T-cell (primary cell): ENCODE data around the gene DHX15. TPM values are rescaled to one million over a fixed set of nuclear protein-coding genes. Genes with fewer than 3 reads are reported as not detected.
A peak's percentile ranks its signal among the peaks of the same experiment; 100 is the strongest.

Experiments used
- ATAC-seq, 4 experiments: fragments of 200-7000 bp in 3 of 4; fragments of 150-1000 bp in 1 of 4; cut with Tn5 transposase; replicated peaks in 1 of 4; 1 replicate in 3 of 4; 2 replicates in 1 of 4; pipeline ENCODE4 v1.10.0; 2021; ENCODE audit warnings: moderate library complexity in 3 of 4, mild to moderate bottlenecking in 2 of 4, moderate number of reproducible peaks in 1 of 4
- CTCF ChIA-PET, 2 donors: fragments of 300-600 bp; sonication (Branson Sonifier 250); formaldehyde crosslinking; loops; one replicate each; lab custom pipeline; 2022; ENCODE audit warnings: antibody characterized with exemption in 2 of 2; lab: Charles Lee
- POLR2A ChIA-PET, 2 donors: fragments of 300-600 bp; sonication (Branson Sonifier 250); formaldehyde crosslinking; loops; one replicate each; lab custom pipeline; 2022; ENCODE audit warnings: antibody characterized with exemption in 2 of 2; lab: Charles Lee
- DNase-seq, 35 experiments: peaks; one replicate each; pipeline versions ENCODE4 v3.0.0 to v3.0.0-alpha.2; 2013 to 2023
- H3K27ac ChIP-seq: one replicate; pipeline ENCODE4 v1.5.1; 2013; ENCODE audit warnings: low read length
- H3K27me3 ChIP-seq, 2 experiments: replicated peaks in 1 of 2; 1 replicate in 1 of 2; 2 replicates in 1 of 2; pipeline versions ENCODE4 v1.6.1 to v1.7.0; 2013; ENCODE audit warnings: low read length in 1 of 2, mixed read lengths in 1 of 2; ENCODE audit not compliant: control insufficient read depth in 2 of 2, insufficient read depth in 2 of 2; ENCODE audit errors: extremely low read depth in 1 of 2
- H3K36me3 ChIP-seq, 2 donors: 1 replicate in 1 of 2; 2 replicates in 1 of 2; pipeline versions ENCODE4 v1.6.1 to v1.7.0; 2013; ENCODE audit warnings: low read length in 1 of 2; ENCODE audit not compliant: control insufficient read depth in 2 of 2, insufficient read depth in 1 of 2; ENCODE audit errors: extremely low read depth in 1 of 2
- H3K4me1 ChIP-seq, 2 experiments: 1 replicate in 1 of 2; 2 replicates in 1 of 2; pipeline versions ENCODE4 v1.6.1 to v1.7.0; 2013; ENCODE audit warnings: low read length in 2 of 2, mixed read lengths in 1 of 2; ENCODE audit not compliant: insufficient read depth in 2 of 2, control insufficient read depth in 1 of 2; ENCODE audit errors: extremely low read depth in 1 of 2
- H3K4me3 ChIP-seq, 2 donors: 1 replicate in 1 of 2; 2 replicates in 1 of 2; pipeline versions ENCODE4 v1.5.1 to v1.7.0; 2013; ENCODE audit warnings: mild to moderate bottlenecking in 2 of 2, low read length in 1 of 2, moderate library complexity in 1 of 2; ENCODE audit not compliant: control insufficient read depth in 1 of 2; ENCODE audit errors: extremely low read depth in 1 of 2
- H3K9me3 ChIP-seq: 2 replicates; pipeline ENCODE4 v1.7.0; 2013
- H3K27ac Mint-ChIP-seq, 2 donors: one replicate each; pipeline ENCODE4 v1.8.0; 2020 to 2021; ENCODE audit warnings: mild to moderate bottlenecking in 2 of 2, mixed read lengths in 2 of 2
- H3K27me3 Mint-ChIP-seq, 2 donors: one replicate each; pipeline ENCODE4 v1.8.0; 2021 to 2022; ENCODE audit warnings: mixed read lengths in 2 of 2
- H3K36me3 Mint-ChIP-seq: one replicate; pipeline ENCODE4 v1.8.0; 2021; ENCODE audit warnings: mixed read lengths
- H3K4me1 Mint-ChIP-seq, 3 donors: one replicate each; pipeline ENCODE4 v1.8.0; 2020 to 2022; ENCODE audit warnings: mixed read lengths in 3 of 3, mild to moderate bottlenecking in 1 of 3
- H3K4me3 Mint-ChIP-seq, 3 donors: one replicate each; pipeline ENCODE4 v1.8.0; 2020 to 2022; ENCODE audit warnings: mild to moderate bottlenecking in 3 of 3, mixed read lengths in 3 of 3, moderate library complexity in 3 of 3
- H3K9me3 Mint-ChIP-seq, 3 donors: one replicate each; pipeline ENCODE4 v1.8.0; 2020 to 2022; ENCODE audit warnings: mixed read lengths in 3 of 3
- WGBS: methylation state at CpG from one replicate; pipeline ENCODE4 v1.1.5; 2013; ENCODE audit warnings: missing lambda C conversion rate; ENCODE audit not compliant: insufficient coverage; 5-methylcytosine and 5-hydroxymethylcytosine counted together
- total RNA-seq, 35 experiments: library from RNA in 6 of 35; stranded (reverse) in 6 of 35; fragments of 120-200 nt in 1 of 35; gene quantifications; one replicate each; pipeline versions ENCODE4 v1.2.1 to v1.2.4 and lab custom pipeline; 2013 to 2026

The DHX15 gene
- total RNA-seq, 5 donors from 2014 or later (not counting 1 experiment from before 2014, with no cell fraction given), result 116 to 174 (median 121) TPM

- Histone ChIP-seq H3K36me3 (no peaks in the 10 kb centered on the region), H3K27ac (no peak overlapping the region), H3K9me3 (no peaks in the 10 kb centered on the region), H3K27me3 (no peaks in the 10 kb centered on the region), H3K4me3 (no peak overlapping the region), H3K4me1 (no peaks in the 10 kb centered on the region)
- CTCF ChIA-PET, result no interaction called here
- no peaks in the 10 kb centered on the region for H3K4me1 Mint-ChIP-seq
- H3K9me3 Mint-ChIP-seq, result peaks cover 0 to 5% (median 0%) of the 10 kb centered on the region in 3 donors
- no peaks in the 10 kb centered on the region for H3K36me3 Mint-ChIP-seq
- no peak overlapping the region for H3K27ac Mint-ChIP-seq
- ATAC-seq, result no peak
- POLR2A ChIA-PET, result no interaction called here
- H3K27me3 Mint-ChIP-seq, result peaks cover 0 to 2% of the 10 kb centered on the region in 2 donors
- no peak overlapping the region for H3K4me3 Mint-ChIP-seq
- 85% methylated on average over 6 of the region's 6 CpGs for WGBS
- DNase-seq, result no peak
Observed at GRCh38 chr4:24496597-24496996, 87.8 kb downstream of the DHX15 start.

GRCh38 chr4:24495388-24495787, 89.0 kb downstream of the DHX15 start:
- POLR2A ChIA-PET, result no interaction called here
- ATAC-seq (no peak), DNase-seq (no peak)
- CTCF ChIA-PET, result no interaction called here
- Histone ChIP-seq H3K9me3 (no peaks in the 10 kb centered on the region), H3K4me3 (no peak overlapping the region), H3K4me1 (no peaks in the 10 kb centered on the region), H3K36me3 (no peaks in the 10 kb centered on the region), H3K27ac (no peak overlapping the region), H3K27me3 (peaks cover 0 to under 1% of the 10 kb centered on the region in 2 experiments)
- Mint-ChIP-seq H3K27me3 (no peaks in the 10 kb centered on the region), H3K9me3 (peaks cover 0 to 5% (median 0%) of the 10 kb centered on the region in 3 donors), H3K4me1 (no peaks in the 10 kb centered on the region), H3K36me3 (no peaks in the 10 kb centered on the region), H3K4me3 (no peak overlapping the region), H3K27ac (no peak overlapping the region)
- 80% methylated on average over 1 of the region's 1 CpG for WGBS

- Histone ChIP-seq H3K9me3 (no peaks in the 10 kb centered on the region), H3K4me1 (no peaks in the 10 kb centered on the region), H3K27me3 (peaks cover 0 to 9% of the 10 kb centered on the region in 2 experiments), H3K36me3 (no peaks in the 10 kb centered on the region), H3K4me3 (no peak overlapping the region), H3K27ac (no peak overlapping the region)
- ATAC-seq (no peak), DNase-seq (no peak)
- peaks cover 20 to 28% of the 10 kb centered on the region in 2 donors for H3K27me3 Mint-ChIP-seq
- no peaks in the 10 kb centered on the region for H3K36me3 Mint-ChIP-seq
- 80% methylated on average over 1 of the region's 2 CpGs for WGBS
- CTCF ChIA-PET, result no interaction called here
- H3K27ac Mint-ChIP-seq, result no peak overlapping the region
- POLR2A ChIA-PET, result no interaction called here
- H3K9me3 Mint-ChIP-seq, result peaks cover 0 to 5% (median 0%) of the 10 kb centered on the region in 3 donors
- peaks cover 0 to 2% (median 0%) of the 10 kb centered on the region in 3 donors for H3K4me1 Mint-ChIP-seq
- no peak overlapping the region for H3K4me3 Mint-ChIP-seq
Observed at GRCh38 chr4:24489870-24490269, 94.5 kb downstream of the DHX15 start.

GRCh38 chr4:24488399-24489164, 95.8 kb downstream of the DHX15 start:
- H3K36me3 Mint-ChIP-seq, result no peaks in the 10 kb centered on the region
- ATAC-seq (peak in 2 of 4 experiments; percentile 32 to 36), DNase-seq (peak in 21 of 35 experiments; percentile 17 to 63 (median 35))
- H3K4me3 Mint-ChIP-seq, result no peak overlapping the region
- H3K4me3 ChIP-seq, result no peak overlapping the region
- peaks cover 0 to 2% (median 0%) of the 10 kb centered on the region in 3 donors for H3K4me1 Mint-ChIP-seq
- ChIA-PET POLR2A (no interaction called here), CTCF (interaction anchor here (0.5 to 1.2 kb wide), 3 partner anchors 13 to 1286 kb away, joined by 3 to 9 read pairs (median 3); no protein-coding TSS in a partner anchor)
- no peaks in the 10 kb centered on the region for H3K9me3 ChIP-seq
- peaks cover 0 to 5% (median 0%) of the 10 kb centered on the region in 3 donors for H3K9me3 Mint-ChIP-seq
- no peaks in the 10 kb centered on the region for H3K36me3 ChIP-seq
- no peak overlapping the region for H3K27ac Mint-ChIP-seq
- H3K27me3 Mint-ChIP-seq, result peaks cover 20 to 30% of the 10 kb centered on the region in 2 donors
- H3K27me3 ChIP-seq, result peaks cover 0 to 9% of the 10 kb centered on the region in 2 experiments
- WGBS, result 61% methylated on average over 6 of the region's 15 CpGs
- no peak overlapping the region for H3K27ac ChIP-seq
- H3K4me1 ChIP-seq, result no peaks in the 10 kb centered on the region

GRCh38 chr4:24482871-24483270, 101.5 kb downstream of the DHX15 start:
- Histone ChIP-seq H3K27me3 (peaks cover 0 to 12% of the 10 kb centered on the region in 2 experiments), H3K4me1 (no peaks in the 10 kb centered on the region), H3K36me3 (no peaks in the 10 kb centered on the region), H3K9me3 (no peaks in the 10 kb centered on the region), H3K27ac (no peak overlapping the region), H3K4me3 (no peak overlapping the region)
- CTCF ChIA-PET, result no interaction called here
- no peak overlapping the region for H3K27ac Mint-ChIP-seq
- no peak overlapping the region for H3K4me3 Mint-ChIP-seq
- no peaks in the 10 kb centered on the region for H3K4me1 Mint-ChIP-seq
- no peak for ATAC-seq
- POLR2A ChIA-PET, result no interaction called here
- 100% methylated on average over 2 of the region's 4 CpGs for WGBS
- no peaks in the 10 kb centered on the region for H3K9me3 Mint-ChIP-seq
- H3K27me3 Mint-ChIP-seq, result peaks cover 26 to 37% of the 10 kb centered on the region in 2 donors
- no peaks in the 10 kb centered on the region for H3K36me3 Mint-ChIP-seq
- no peak for DNase-seq

GRCh38 chr4:24477919-24478318, 106.4 kb downstream of the DHX15 start:
- H3K4me3 Mint-ChIP-seq, result no peak overlapping the region
- no peak for DNase-seq
- Histone ChIP-seq H3K9me3 (no peaks in the 10 kb centered on the region), H3K4me1 (peaks cover 2 to 6% of the 10 kb centered on the region in 2 experiments), H3K4me3 (no peak overlapping the region), H3K27me3 (peaks cover 8 to 19% of the 10 kb centered on the region in 2 experiments), H3K27ac (no peak overlapping the region), H3K36me3 (no peaks in the 10 kb centered on the region)
- CTCF ChIA-PET, result no interaction called here
- 71% methylated on average over 3 of the region's 5 CpGs for WGBS
- peaks cover 45 to 47% of the 10 kb centered on the region in 2 donors for H3K27me3 Mint-ChIP-seq
- H3K4me1 Mint-ChIP-seq, result peaks cover 6 to 8% (median 6%) of the 10 kb centered on the region in 3 donors
- no peak for ATAC-seq
- no peak overlapping the region for H3K27ac Mint-ChIP-seq
- no peaks in the 10 kb centered on the region for H3K9me3 Mint-ChIP-seq
- H3K36me3 Mint-ChIP-seq, result no peaks in the 10 kb centered on the region
- POLR2A ChIA-PET, result no interaction called here
